HG03469 (cell line): Measurements from ENCODE around the gene CCBE1.

Experiments
- ATAC-seq: cut with Tn5 transposase; IDR thresholded peaks from one replicate; pipeline ENCODE4 v1.9.1; 2021; ENCODE audit warnings: mild to moderate bottlenecking, moderate library complexity, moderate number of reproducible peaks; ENCODE audit not compliant: unreplicated experiment

The CCBE1 gene

GRCh38 chr18:59423259-59423658, 274.0 kb downstream of the CCBE1 start:
- ATAC-seq, result no peak

DNA sequence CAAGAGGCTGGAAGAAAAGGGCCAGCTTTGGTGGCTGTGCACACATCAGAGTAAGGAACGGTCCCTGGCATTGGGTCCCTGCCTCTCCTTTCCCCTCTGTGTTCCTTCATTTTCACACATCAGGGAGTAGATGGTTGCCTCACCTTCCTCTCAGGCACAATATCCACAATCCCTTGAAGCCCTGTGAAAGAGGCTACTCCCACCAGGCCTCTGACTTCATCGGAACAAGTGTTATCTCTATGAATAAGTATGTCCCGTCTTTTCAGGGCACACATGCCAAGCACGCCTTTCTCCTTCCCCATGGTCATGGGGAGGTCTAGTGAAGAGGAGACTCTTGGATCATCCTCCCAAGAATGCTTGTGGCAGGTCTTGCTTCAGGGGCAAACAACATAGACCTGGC, 277.0 kb downstream of the CCBE1 start:
- ATAC-seq, result no peak

DNA sequence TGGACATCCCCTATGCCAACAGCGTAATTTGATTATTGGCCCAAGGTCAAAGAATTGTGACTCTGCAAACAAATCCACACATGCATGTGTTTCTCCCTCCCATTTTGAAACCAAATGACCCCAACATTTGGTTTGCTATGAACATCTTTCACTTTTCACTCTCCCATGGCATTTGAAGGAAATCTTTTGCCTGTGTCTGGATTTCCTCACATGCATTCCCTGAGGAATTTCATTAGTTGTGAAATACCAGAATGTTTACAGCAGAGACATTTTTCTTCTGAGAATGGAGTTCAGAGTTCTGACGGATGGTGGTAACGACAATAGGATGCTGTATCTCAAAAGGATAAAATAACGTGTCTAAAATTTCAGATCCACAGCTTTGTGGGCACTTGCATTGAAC, 277.8 kb downstream of the CCBE1 start:
- ATAC-seq, result no peak

DNA sequence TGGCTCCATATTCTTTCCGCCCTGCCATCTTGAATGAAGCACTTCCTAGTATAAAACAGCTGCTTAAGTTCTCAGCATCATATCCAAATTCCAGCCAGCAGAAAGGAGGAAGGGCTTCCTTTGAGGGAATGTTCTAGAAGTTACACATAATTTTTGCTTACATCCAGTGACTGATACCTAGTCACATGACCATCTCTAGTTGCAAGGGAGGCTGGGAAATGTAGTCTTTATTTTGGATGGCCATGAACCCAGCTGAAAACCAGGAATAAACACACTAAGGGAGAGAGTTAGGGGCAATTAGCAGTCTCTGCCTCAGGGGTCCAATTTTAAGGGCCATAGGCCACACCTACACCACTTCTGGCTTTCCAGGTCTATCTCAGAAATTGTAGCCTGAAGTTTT, 280.4 kb downstream of the CCBE1 start:
- ATAC-seq, result no peak

DNA sequence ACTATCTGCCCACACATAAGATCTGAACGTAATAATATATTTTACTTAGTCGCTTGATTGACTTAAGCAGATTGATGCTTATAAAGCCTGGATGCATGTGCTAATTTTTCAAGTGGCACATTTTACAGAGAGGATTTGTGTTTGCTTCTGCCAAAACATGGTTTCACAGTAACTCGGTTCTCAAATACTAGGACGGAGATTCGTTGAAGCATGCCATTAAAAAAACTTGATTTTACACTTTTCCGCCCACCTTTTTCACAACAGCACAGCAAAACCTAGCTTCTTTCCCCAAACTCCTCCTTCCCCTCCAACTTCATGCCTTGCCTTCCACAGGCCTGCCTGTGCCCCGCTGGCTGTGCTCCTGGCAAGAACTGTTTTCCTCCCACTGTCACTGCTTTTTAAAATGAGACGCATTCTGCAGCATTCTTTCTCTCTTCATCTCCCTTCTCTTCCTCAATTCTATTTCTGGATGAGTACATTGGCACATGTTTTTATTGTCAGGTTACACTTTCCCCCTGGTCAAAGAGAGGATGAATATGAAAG, 283.0 kb downstream of the CCBE1 start:
- no peak for ATAC-seq

GRCh38 chr18:59402432-59403090, 294.7 kb downstream of the CCBE1 start:
- peak; percentile 96 for ATAC-seq

DNA sequence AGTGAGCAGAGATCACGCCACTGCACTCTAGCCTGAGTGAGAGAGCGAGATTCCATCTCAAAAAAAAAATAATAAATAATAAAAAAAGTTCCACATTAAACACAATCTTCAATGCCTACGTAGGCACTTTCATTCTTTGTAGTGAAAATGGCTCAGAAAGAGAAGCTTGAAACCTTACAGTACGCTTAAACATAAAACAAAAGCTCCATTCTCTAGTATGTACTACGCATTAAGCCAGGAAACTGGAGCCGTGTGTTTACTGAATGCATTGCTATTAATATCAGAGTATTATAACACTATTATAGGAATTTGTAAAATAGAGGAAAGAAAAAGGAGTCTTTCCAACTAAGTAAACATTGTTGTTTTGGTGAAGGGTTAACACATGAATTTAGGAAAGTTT, 296.8 kb downstream of the CCBE1 start:
- ATAC-seq, result no peak

GRCh38 chr18:59395226-59396175, 301.7 kb downstream of the CCBE1 start:
- no peak for ATAC-seq

- ATAC-seq, result no peak
Measured at GRCh38 chr18:59393381-59393780, 303.8 kb downstream of the CCBE1 start.

DNA sequence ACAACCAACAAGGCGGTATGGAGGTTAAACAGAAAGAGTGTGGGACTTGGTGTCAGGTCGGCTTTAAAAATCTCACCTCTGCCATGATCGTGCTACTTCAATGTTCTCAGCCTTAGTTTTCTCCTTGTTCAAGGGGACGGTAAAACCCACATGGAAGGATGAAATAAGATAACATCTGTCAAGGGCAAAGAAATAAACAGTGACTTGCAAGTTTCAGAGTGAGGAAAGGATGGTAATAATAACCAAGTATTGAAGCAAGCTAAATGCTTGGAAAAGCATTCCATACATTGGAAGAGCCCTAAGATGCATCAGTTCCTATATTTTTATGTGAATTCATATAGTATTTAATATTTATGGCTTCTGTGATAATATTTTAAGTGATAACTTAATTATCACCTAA, 308.4 kb downstream of the CCBE1 start:
- no peak for ATAC-seq

GRCh38 chr18:59387687-59388565, 309.3 kb downstream of the CCBE1 start:
- no peak for ATAC-seq

GRCh38 chr18:59386909-59387686, 310.1 kb downstream of the CCBE1 start:
- no peak for ATAC-seq

- no peak for ATAC-seq
Measured at GRCh38 chr18:59385191-59385590, 312.0 kb downstream of the CCBE1 start.

DNA sequence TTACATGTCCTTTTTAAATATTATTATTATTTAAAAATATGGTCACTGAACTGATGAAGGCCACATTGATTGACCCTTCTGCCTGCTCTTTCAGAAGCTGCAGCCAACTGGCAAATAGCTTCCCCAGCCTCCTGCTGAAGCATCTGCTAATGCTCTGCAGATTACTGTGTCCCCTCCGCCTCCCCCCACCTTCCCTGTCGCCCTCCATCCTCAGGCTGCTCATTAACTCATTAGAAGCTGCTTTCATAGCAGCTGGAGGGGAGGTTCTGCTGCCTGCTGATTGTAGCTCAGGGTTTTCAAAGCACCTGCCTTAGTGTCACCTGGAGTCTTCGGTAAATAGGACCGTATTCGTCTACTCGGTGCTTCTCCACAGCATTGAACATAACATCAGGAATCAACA, 313.4 kb downstream of the CCBE1 start:
- no peak for ATAC-seq

DNA sequence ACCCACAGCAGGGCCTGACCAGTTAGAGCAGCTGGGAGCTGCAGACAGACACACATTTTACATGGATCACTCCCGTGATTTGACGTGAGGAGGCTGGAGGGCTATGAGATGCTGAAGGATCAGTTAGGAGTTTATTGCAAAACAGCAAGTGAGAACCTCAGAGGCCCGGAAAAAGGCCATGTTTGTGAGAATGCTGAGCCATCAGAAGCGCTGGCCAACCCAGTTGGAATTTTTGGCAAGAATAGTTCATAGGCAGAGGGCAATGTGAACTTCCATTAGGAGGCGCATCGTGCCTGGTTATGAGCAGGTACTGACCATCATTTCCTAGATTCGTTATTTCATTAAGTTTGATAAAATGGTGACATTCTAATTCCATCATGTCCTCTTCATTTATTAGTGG, 314.8 kb downstream of the CCBE1 start:
- no peak for ATAC-seq

DNA sequence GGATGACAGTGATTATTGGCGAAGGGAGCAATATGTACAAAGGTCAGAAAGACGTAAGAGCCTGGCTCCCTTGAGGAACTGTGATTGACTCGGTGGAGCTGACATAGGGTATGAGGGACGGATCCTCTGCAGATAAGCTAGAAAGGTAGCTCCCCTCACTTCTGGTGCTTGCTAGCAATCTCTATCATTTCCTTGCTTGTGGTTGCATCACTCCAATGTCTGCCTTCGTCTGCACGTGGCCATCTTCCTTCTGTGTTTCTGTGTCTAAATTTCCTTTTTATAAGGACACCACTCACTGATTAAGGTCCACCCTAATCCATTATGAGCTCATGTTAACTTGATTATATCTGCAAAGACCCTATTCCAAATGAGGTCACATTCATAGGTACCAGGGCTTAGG, 315.3 kb downstream of the CCBE1 start:
- no peak for ATAC-seq
